CD4-positive, alpha-beta T cell (primary cell): ENCODE results near the gene CD74. TPM values are rescaled to one million over a fixed set of nuclear protein-coding genes. Genes with fewer than 3 reads are reported as not detected.

Source experiments
- ATAC-seq: fragments of 200-7000 bp; cut with Tn5 transposase; one replicate; pipeline ENCODE4 v1.10.0; 2022; ENCODE audit warnings: mild to moderate bottlenecking; ENCODE audit not compliant: poor library complexity
- CTCF ChIA-PET: fragments of 350-600 bp; sonication (Branson Sonifier 250); formaldehyde crosslinking; loops from one replicate; lab custom pipeline; 2021; ENCODE audit warnings: antibody characterized with exemption, inconsistent platforms; lab: Charles Lee
- POLR2A ChIA-PET: fragments of 350-600 bp; sonication (Branson Sonifier 250); formaldehyde crosslinking; loops from one replicate; lab custom pipeline; 2021; ENCODE audit warnings: antibody characterized with exemption, inconsistent platforms; lab: Charles Lee
- DNase-seq, 14 experiments: peaks; one replicate each; pipeline ENCODE4 v3.0.0-alpha.2; 2013 to 2020; ENCODE audit warnings: mixed read lengths in 2 of 14
- H3K27ac ChIP-seq, 2 donors: one replicate each; pipeline versions ENCODE4 v1.5.1 to v1.7.0; 2013; ENCODE audit warnings: low read length in 2 of 2, low read depth in 1 of 2, mild to moderate bottlenecking in 1 of 2
- H3K27me3 ChIP-seq, 2 experiments: 1 replicate in 1 of 2; 2 replicates in 1 of 2; pipeline versions ENCODE4 v1.6.1 to v1.7.0; 2013; ENCODE audit warnings: low read length in 2 of 2, control low read depth in 1 of 2, mild to moderate bottlenecking in 1 of 2, moderate library complexity in 1 of 2; ENCODE audit not compliant: insufficient read depth in 2 of 2, control insufficient read depth in 1 of 2
- H3K36me3 ChIP-seq: one replicate; pipeline ENCODE4 v1.6.1; 2013; ENCODE audit warnings: low read length, control low read depth; ENCODE audit not compliant: insufficient read depth
- H3K4me1 ChIP-seq: one replicate; pipeline ENCODE4 v1.6.1; 2013; ENCODE audit warnings: low read length, control low read depth; ENCODE audit not compliant: insufficient read depth
- H3K4me3 ChIP-seq: one replicate; pipeline ENCODE4 v1.5.1; 2013; ENCODE audit warnings: mild to moderate bottlenecking, low read length, moderate library complexity
- H3K9me3 ChIP-seq, 2 experiments: 1 replicate in 1 of 2; 2 replicates in 1 of 2; pipeline versions ENCODE4 v1.6.1 to v1.7.0; 2013; ENCODE audit warnings: low read length in 2 of 2, mild to moderate bottlenecking in 2 of 2, control low read depth in 1 of 2, moderate library complexity in 1 of 2; ENCODE audit not compliant: control insufficient read depth in 1 of 2, insufficient read depth in 1 of 2
- H3K27ac Mint-ChIP-seq: one replicate; pipeline ENCODE4 v1.8.0; 2020; ENCODE audit warnings: mixed read lengths
- H3K27me3 Mint-ChIP-seq: one replicate; pipeline ENCODE4 v1.8.0; 2021; ENCODE audit warnings: mixed read lengths
- H3K36me3 Mint-ChIP-seq: one replicate; pipeline ENCODE4 v1.8.0; 2021; ENCODE audit warnings: low read depth, mixed read lengths
- H3K4me1 Mint-ChIP-seq: one replicate; pipeline ENCODE4 v1.8.0; 2021; ENCODE audit warnings: low read depth, mixed read lengths
- H3K4me3 Mint-ChIP-seq: one replicate; pipeline ENCODE4 v1.8.0; 2020; ENCODE audit warnings: mild to moderate bottlenecking, mixed read lengths
- H3K9me3 Mint-ChIP-seq: one replicate; pipeline ENCODE4 v1.8.0; 2020; ENCODE audit warnings: mixed read lengths
- CTCF ChIP-seq: fragments of 200-600 bp; IDR thresholded peaks from one replicate; pipeline ENCODE4 v1.8.0; 2022; ENCODE audit warnings: antibody characterized with exemption, mild to moderate bottlenecking
- intact Hi-C, 2 experiments: fragments of 100-400 bp; cut with DNase I in 1 of 2; cut with micrococcal nuclease in 1 of 2; formaldehyde crosslinking; loops; one replicate each; pipeline versions ENCODE4 v1.15.1 to v1.9.0; 2023 to 2025; cut with DNase I, micrococcal nuclease
- total RNA-seq, 174 experiments: library from RNA in 2 of 174; stranded (reverse) in 2 of 174; gene quantifications; one replicate each; pipeline ENCODE4 v1.2.3 and lab custom pipeline; 2021 to 2026

The CD74 gene
- total RNA-seq, 2 experiments from 2014 or later, result 299 to 303 TPM

GRCh38 chr5:150372639-150373038, 40.1 kb downstream of the CD74 start:
- Mint-ChIP-seq H3K36me3 (peaks cover 96% of the 10 kb centered on the region), H3K4me1 (no peaks in the 10 kb centered on the region), H3K4me3 (no peak overlapping the region), H3K27me3 (no peaks in the 10 kb centered on the region), H3K27ac (no peak overlapping the region), H3K9me3 (no peaks in the 10 kb centered on the region)
- Histone ChIP-seq H3K27ac (no peak overlapping the region), H3K27me3 (no peaks in the 10 kb centered on the region), H3K9me3 (no peaks in the 10 kb centered on the region), H3K4me3 (no peak overlapping the region), H3K4me1 (peaks cover 12% of the 10 kb centered on the region), H3K36me3 (peaks cover 99% of the 10 kb centered on the region)
- intact Hi-C loops, result no loop called here
- TF ChIP-seq CTCF, result no peak
- ATAC-seq (no peak), DNase-seq (no peak)
- POLR2A ChIA-PET, result no interaction called here
- CTCF ChIA-PET, result no interaction called here

- Histone ChIP-seq H3K4me3 (no peak overlapping the region), H3K9me3 (no peaks in the 10 kb centered on the region), H3K27me3 (no peaks in the 10 kb centered on the region), H3K36me3 (peaks cover 93% of the 10 kb centered on the region), H3K27ac (no peak overlapping the region), H3K4me1 (no peaks in the 10 kb centered on the region)
- CTCF ChIA-PET, result interaction anchor here (1.0 kb wide), 1 partner anchor 68 kb away, joined by 3 read pairs; no protein-coding TSS in a partner anchor
- peaks cover 91% of the 10 kb centered on the region for H3K36me3 Mint-ChIP-seq
- no peaks in the 10 kb centered on the region for H3K9me3 Mint-ChIP-seq
- intact Hi-C loops, result no loop called here
- no peak for ATAC-seq
- H3K27me3 Mint-ChIP-seq, result no peaks in the 10 kb centered on the region
- no peaks in the 10 kb centered on the region for H3K4me1 Mint-ChIP-seq
- TF ChIP-seq CTCF, result no peak
- POLR2A ChIA-PET, result no interaction called here
- H3K27ac Mint-ChIP-seq, result no peak overlapping the region
- no peak overlapping the region for H3K4me3 Mint-ChIP-seq
- DNase-seq, result no peak
These were observed 44.2 kb downstream of the CD74 start for GRCh38 chr5:150368526-150368925.

GRCh38 chr5:150364004-150364403, 48.7 kb downstream of the CD74 start:
- peaks cover 9% of the 10 kb centered on the region for H3K4me1 ChIP-seq
- no peak overlapping the region for H3K4me3 ChIP-seq
- no peak overlapping the region for H3K27ac ChIP-seq
- H3K4me1 Mint-ChIP-seq, result peaks cover 39% of the 10 kb centered on the region
- H3K27ac Mint-ChIP-seq, result no peak overlapping the region
- no peaks in the 10 kb centered on the region for H3K27me3 Mint-ChIP-seq
- peaks cover 79% of the 10 kb centered on the region for H3K36me3 ChIP-seq
- ATAC-seq (no peak), DNase-seq (no peak)
- ChIA-PET POLR2A (interaction anchor here (0.9 to 1.4 kb wide), 2 partner anchors 49 to 86 kb away, joined by 3 to 4 read pairs; partner anchors contain the start of gene CD74), CTCF (interaction anchor here (1.2 kb wide), 1 partner anchor 47 kb away, joined by 3 read pairs; no protein-coding TSS in a partner anchor)
- intact Hi-C loops, result loop anchor here in 1 of 2 experiments (5.0 kb wide), 1 partner anchor 38 kb away; no protein-coding TSS in a partner anchor
- TF ChIP-seq CTCF, result no peak
- H3K27me3 ChIP-seq, result no peaks in the 10 kb centered on the region
- no peaks in the 10 kb centered on the region for H3K9me3 Mint-ChIP-seq
- H3K9me3 ChIP-seq, result no peaks in the 10 kb centered on the region
- peaks cover 80% of the 10 kb centered on the region for H3K36me3 Mint-ChIP-seq
- no peak overlapping the region for H3K4me3 Mint-ChIP-seq
